C4-2B (cell line): Measurements from ENCODE around the gene SLC33A1.

Source experiments
- CTCF ChIP-seq: fragments of 450-650 bp; conservative IDR thresholded peaks from 2 replicates; pipeline ENCODE4 v1.5.1; 2017; ENCODE audit warnings: mild to moderate bottlenecking
- ZFX ChIP-seq: fragments of 450-650 bp; IDR thresholded peaks from 2 replicates; pipeline ENCODE4 v1.6.1; 2017

DNA sequence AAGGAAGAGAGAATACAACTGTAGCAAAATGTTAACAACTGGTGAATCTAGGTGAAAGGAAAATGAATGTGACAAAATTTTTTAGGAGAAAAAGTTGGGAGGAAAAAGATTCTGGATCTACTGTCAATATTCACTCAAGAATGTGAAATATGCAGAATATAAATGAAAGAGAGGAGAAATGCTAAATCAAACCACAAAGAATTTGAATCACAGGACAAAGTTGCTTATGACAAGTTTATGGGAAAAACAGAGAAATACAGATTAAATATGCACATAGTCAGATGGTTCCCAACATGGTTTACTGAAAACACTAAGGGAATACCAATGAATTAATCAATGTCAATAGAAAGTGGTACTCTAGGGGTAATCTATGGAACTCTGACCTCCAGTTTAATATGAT, 75.8 kb downstream of the SLC33A1 start:
- no peak for TF ChIP-seq CTCF
- no peak for TF ChIP-seq ZFX
